ENCODE measurements around the gene RARB. TPM values are rescaled to one million over a fixed set of nuclear protein-coding genes. Genes with fewer than 3 reads are reported as not detected.

RARB gene
- total and polyA plus RNA-seq, 2 donors (not counting 3 experiments of a cell fraction or from before 2014, with no cell fraction given) = 15.3 to 23.4 TPM

DNA sequence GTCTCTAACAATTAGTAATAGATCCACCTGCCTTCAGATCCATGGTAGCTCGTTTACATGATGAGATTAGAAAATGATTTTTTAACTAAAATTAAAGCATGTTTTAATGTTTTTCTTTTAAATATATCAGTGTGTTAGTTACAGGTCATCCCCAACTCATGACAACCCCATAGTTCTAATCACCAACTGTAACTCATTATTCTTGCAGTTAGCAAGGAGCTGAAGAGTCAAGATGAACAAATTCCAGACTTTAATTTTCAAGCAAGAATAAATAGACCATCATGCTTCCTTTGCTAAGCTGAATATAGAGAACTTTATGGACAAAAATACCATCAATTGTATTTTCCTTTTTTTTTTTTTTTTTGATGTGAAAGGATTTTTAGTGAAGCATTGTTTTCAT is 135.5 kb downstream of the RARB start:
- H3K4me1 ChIP-seq (ENCODE audit: control insufficient read depth, extremely low read depth, insufficient read depth, low read length) = no peaks in the 10 kb centered on the region
- DNase-seq (ENCODE audit: low read depth, low spot score) (no peak), FAIRE-seq (no peak)
- no peaks in the 10 kb centered on the region for H4K20me1 ChIP-seq (replicated peaks; ENCODE audit: control insufficient read depth, extremely low read depth, insufficient read depth, low read length)
- H3K27ac ChIP-seq (ENCODE audit: insufficient read depth, low read depth, low read length) = no peak overlapping the region
- no peaks in the 10 kb centered on the region for H3K27me3 ChIP-seq (ENCODE audit: control insufficient read depth in 2 of 2, insufficient read depth in 2 of 2, low read length in 2 of 2)
- H3K4me3 ChIP-seq (replicated peaks in 1 of 3; ENCODE audit: insufficient read depth in 1 of 3, low read depth in 1 of 3, low read length in 3 of 3) = no peak overlapping the region
- H3K9me3 ChIP-seq (replicated peaks; ENCODE audit: control insufficient read depth, insufficient read depth, low read length) = no peaks in the 10 kb centered on the region
- dilution Hi-C loops (cut with MboI; ENCODE audit: extremely low pct_ligation_motif_present, low sequenced_read_pairs) = no loop called here
- BruUV-seq (replicated peaks) = no TSS peak
- intact Hi-C loops (cut with micrococcal nuclease) = no loop called here
- TF ChIP-seq EZH2 (IDR thresholded peaks at IDR 0.05; ENCODE audit: borderline replicate concordance, low read depth, low read length, severe bottlenecking) (no peak), MAX (IDR thresholded peaks at IDR 0.05; ENCODE audit: insufficient read depth, insufficient read length) (no peak), MYC (IDR thresholded peaks at IDR 0.05; ENCODE audit: low read depth, low read length) (no peak), GATA2 (IDR thresholded peaks at IDR 0.05; ENCODE audit: insufficient read depth, insufficient read length, low read depth, low read length) (no peak), CTCF (IDR thresholded peaks at IDR 0.05; ENCODE audit: extremely low read depth in 1 of 2, insufficient read depth in 1 of 2, low read depth in 1 of 2, low read length in 2 of 2) (no peak), FOS (IDR thresholded peaks at IDR 0.05; ENCODE audit: borderline replicate concordance, insufficient read depth, low read length) (no peak), JUN (IDR thresholded peaks at IDR 0.05; ENCODE audit: borderline replicate concordance, insufficient read depth, insufficient read length, low read depth) (no peak), POLR2A (IDR thresholded peaks at IDR 0.05; ENCODE audit: low read depth, low read length) (no peak), POLR2AphosphoS5 (IDR thresholded peaks at IDR 0.05; ENCODE audit: insufficient read depth, low read depth, low read length) (no peak)
- no peaks in the 10 kb centered on the region for H3K36me3 ChIP-seq (ENCODE audit: control insufficient read depth in 2 of 2, extremely low read depth in 1 of 2, insufficient read depth in 2 of 2, low read length in 2 of 2)
- ChIA-PET POLR2A (no interaction called here), CTCF (interaction anchor here (0.6 to 1.8 kb wide), 3 partner anchors 30 to 750 kb away, joined by 3 to 5 read pairs (median 4); no protein-coding TSS in a partner anchor)
- H3K9me1 ChIP-seq (replicated peaks; ENCODE audit: control insufficient read depth, extremely low read depth, insufficient read depth, low read length) = no peaks in the 10 kb centered on the region
- no peaks in the 10 kb centered on the region for H3K79me2 ChIP-seq (ENCODE audit: control insufficient read depth, insufficient read depth, low read length)
- no peak overlapping the region for H3K9ac ChIP-seq (replicated peaks; ENCODE audit: extremely low read depth, insufficient read depth, low read length)
- H3K4me2 ChIP-seq (ENCODE audit: insufficient read depth, low read length) = no peak overlapping the region
- H2AFZ ChIP-seq (ENCODE audit: low read depth, low read length) = no peak overlapping the region
